ENCODE data around the gene LRRC18.

Gene LRRC18

DNA sequence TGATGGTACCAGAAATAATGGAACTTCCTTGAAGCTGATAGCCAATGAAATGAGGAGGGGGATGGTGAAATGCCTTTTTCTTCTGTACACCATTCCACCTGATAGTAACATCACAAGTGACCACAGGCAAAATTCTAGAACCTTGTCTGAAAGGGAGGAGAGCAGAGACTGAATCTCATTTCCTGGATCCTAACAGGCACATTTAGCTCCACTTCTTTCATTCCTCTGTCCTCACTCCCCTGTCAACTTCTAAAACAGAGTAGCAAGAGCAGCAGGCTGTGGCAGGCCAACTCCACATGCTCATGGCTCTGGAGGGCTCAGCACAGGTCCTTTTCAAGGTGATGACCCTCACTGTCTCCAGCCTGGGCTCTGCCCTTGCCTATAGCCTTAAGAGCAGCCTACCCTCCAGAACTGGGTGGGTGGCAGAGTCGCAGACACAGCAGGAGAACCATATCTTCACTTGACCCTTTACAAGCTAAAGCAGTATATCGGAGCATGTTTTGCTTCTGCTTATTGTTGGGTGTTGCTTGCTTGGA lies at the start of gene LRRC18:
Gene LRRC18, minus strand, starts transcription at position 51 of the 536 bp plus-strand sequence. CDS start 25,685 bp downstream, outside the sequence.
- no peaks in the 10 kb centered on the region for H3K27me3 Mint-ChIP-seq
- no peak within 1 kb of the TSS for H3K27ac Mint-ChIP-seq
- H3K9me3 Mint-ChIP-seq (ENCODE audit: low read depth) = no peaks in the 10 kb centered on the region
- no peaks in the 10 kb centered on the region for H3K36me3 Mint-ChIP-seq
- no peak within 1 kb of the TSS for H3K4me3 Mint-ChIP-seq
- no peaks in the 10 kb centered on the region for H3K4me1 Mint-ChIP-seq (ENCODE audit: low read depth)

DNA sequence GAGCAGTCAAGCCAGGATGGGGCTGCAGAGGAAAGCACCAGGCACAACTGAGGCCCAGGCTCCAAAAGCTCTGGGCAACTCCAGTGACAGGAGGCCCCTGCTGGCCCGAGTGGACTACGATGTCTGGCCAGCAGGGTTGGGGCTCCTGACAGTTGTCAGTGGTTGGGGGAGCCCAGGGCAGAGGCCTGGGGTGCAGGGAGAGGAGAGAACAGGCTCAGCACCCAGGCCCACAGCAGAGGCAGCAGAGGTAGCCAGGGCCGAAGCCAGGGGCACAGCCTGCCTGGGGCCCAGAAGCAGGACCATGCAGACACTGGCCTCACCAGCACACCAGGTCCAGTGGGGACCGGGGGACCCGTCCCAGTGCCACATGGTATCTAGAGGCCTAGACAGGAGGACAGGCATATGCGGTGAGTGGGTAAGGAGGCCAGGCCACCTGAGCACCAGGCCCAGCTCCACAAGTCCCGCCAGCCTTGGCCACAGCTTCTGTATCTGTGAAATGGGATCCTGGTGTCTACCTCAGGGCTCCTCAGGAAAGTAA lies 46.0 kb upstream of the LRRC18 start:
- Mint-ChIP-seq H3K4me3 (no peak overlapping the region), H3K27ac (no peak overlapping the region), H3K27me3 (no peaks in the 10 kb centered on the region)

DNA sequence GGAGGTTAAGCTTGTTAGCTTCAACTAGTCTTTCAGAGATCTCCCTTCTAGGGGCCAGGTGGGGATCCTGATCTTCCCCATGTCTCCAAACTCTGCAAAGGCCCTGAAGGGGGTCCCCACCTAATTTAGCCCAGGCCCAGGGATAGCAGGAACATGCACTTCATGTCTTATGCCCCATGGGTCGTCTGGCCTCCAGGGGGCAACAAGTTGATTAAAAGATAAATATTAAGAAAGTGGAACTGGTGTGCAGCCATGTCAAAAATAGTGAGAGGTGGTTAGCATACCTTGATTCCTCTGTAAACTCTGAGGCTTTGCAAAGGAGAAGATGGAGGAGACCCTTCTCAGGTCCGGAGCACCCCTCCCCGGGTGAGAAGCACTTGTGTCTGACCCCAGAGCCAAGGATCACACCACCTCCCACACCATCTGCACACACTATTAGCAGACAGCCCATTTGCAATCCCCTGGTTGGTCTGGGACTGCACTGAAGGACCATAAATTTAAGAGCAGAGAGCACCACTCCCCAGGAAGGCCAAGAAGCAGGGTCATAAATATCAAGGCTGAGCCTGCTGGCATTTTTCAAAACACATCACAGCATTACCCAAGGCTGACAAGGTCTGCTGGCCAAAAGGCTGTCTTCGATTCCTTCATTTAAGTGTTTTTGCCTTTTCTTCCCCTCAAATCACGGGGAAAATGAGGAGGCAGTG lies 44.2 kb upstream of the LRRC18 start:
- H3K27ac Mint-ChIP-seq = no peak overlapping the region
- H3K27me3 Mint-ChIP-seq = no peaks in the 10 kb centered on the region
- no peaks in the 10 kb centered on the region for H3K36me3 Mint-ChIP-seq
- H3K4me1 Mint-ChIP-seq (ENCODE audit: low read depth) = no peaks in the 10 kb centered on the region
- no peaks in the 10 kb centered on the region for H3K9me3 Mint-ChIP-seq (ENCODE audit: low read depth)
- H3K4me3 Mint-ChIP-seq = no peak overlapping the region

More for the DNA sequence above, 46.0 kb upstream of the LRRC18 start:
- no peaks in the 10 kb centered on the region for H3K36me3 Mint-ChIP-seq
- H3K9me3 Mint-ChIP-seq (ENCODE audit: low read depth) = no peaks in the 10 kb centered on the region
- H3K4me1 Mint-ChIP-seq (ENCODE audit: low read depth) = no peaks in the 10 kb centered on the region

DNA sequence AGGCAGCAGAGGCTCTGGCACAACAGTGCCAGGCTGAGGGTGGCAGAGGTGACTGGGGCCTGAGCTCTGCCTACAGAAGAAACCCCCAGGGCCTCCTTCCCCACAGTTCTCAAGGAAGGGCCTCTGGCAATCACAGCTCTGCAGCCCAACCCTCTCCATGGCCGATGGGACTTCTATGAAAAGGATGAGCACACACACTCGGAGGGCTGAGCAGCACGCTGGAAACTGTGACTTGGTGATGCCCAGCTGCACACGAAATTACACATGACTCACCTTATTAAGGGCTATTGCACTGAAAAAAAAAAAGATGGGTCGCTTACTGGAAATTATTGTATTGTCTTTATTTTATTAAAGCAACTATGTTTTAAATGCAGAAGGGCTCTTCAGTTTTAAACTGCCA lies 42.9 kb upstream of the LRRC18 start:
- H3K4me3 Mint-ChIP-seq = no peak overlapping the region

DNA sequence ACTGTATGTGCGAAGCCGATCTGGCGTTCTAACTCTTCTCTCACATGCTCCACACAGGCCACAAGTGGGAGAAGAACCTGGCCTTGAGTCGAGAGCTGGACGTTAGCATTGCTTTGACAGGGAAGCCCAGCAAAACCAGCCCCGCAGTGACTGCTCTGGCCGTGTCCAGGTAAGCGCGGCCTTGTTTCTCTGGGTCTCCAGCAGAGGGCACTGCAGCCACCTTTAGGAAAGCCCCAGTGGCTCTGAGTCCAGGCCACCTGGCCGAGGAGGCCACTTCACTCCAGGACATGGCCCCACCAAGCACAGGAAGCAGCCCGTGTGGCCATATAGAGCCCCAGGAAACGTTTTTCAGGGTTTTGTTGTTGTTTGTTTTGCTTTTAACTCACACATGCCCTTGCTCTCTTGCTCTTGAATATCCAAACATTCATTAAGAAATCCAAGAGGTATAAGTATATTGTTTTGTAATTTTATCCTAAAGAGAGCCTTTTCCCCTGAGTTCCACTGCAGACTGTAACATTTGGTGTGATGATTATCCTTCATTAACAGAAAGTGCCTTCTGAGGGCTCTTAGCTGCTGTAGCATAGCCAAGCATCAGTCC lies 41.8 kb upstream of the LRRC18 start:
- H3K36me3 Mint-ChIP-seq = no peaks in the 10 kb centered on the region

More for the DNA sequence above, 42.9 kb upstream of the LRRC18 start:
- no peaks in the 10 kb centered on the region for H3K4me1 Mint-ChIP-seq (ENCODE audit: low read depth)
- H3K36me3 Mint-ChIP-seq = no peaks in the 10 kb centered on the region
- H3K9me3 Mint-ChIP-seq (ENCODE audit: low read depth) = no peaks in the 10 kb centered on the region
- H3K27ac Mint-ChIP-seq = no peak overlapping the region
- H3K27me3 Mint-ChIP-seq = no peaks in the 10 kb centered on the region

DNA sequence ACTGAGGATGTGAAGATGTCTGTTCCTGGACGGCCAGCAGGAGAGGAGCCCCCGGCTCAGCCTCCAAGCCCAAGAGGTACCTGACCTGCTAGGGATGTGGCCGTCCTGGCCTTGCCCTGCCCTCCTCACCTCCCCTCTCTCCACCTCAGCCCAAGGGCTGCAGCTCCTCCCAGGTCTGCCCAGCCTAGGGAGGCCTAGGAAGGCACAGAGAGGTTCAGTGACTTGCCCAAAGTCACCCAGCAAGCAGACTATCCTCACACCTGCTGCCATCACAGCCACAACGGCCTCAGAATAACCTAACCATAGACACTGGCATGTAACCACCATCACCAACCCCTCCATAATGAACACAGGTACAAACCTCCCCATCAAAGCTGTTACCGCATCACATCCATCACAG lies 38.7 kb upstream of the LRRC18 start:
- no peaks in the 10 kb centered on the region for H3K9me3 Mint-ChIP-seq (ENCODE audit: low read depth)
- H3K36me3 Mint-ChIP-seq = no peaks in the 10 kb centered on the region
- no peak overlapping the region for H3K4me3 Mint-ChIP-seq
- H3K4me1 Mint-ChIP-seq (ENCODE audit: low read depth) = no peaks in the 10 kb centered on the region
- H3K27me3 Mint-ChIP-seq = no peaks in the 10 kb centered on the region
- no peak overlapping the region for H3K27ac Mint-ChIP-seq

More for the DNA sequence above, 41.8 kb upstream of the LRRC18 start:
- no peak overlapping the region for H3K27ac Mint-ChIP-seq
- no peaks in the 10 kb centered on the region for H3K9me3 Mint-ChIP-seq (ENCODE audit: low read depth)
- H3K4me1 Mint-ChIP-seq (ENCODE audit: low read depth) = no peaks in the 10 kb centered on the region
- no peaks in the 10 kb centered on the region for H3K27me3 Mint-ChIP-seq
- H3K4me3 Mint-ChIP-seq = no peak overlapping the region

GRCh38 chr10:48976196-48976595 lies 36.6 kb upstream of the LRRC18 start:
- peaks cover 2% of the 10 kb centered on the region for H3K27me3 Mint-ChIP-seq
- H3K9me3 Mint-ChIP-seq (ENCODE audit: low read depth) = no peaks in the 10 kb centered on the region
- no peak overlapping the region for H3K27ac Mint-ChIP-seq
- no peaks in the 10 kb centered on the region for H3K36me3 Mint-ChIP-seq
- no peaks in the 10 kb centered on the region for H3K4me1 Mint-ChIP-seq (ENCODE audit: low read depth)
- no peak overlapping the region for H3K4me3 Mint-ChIP-seq

DNA sequence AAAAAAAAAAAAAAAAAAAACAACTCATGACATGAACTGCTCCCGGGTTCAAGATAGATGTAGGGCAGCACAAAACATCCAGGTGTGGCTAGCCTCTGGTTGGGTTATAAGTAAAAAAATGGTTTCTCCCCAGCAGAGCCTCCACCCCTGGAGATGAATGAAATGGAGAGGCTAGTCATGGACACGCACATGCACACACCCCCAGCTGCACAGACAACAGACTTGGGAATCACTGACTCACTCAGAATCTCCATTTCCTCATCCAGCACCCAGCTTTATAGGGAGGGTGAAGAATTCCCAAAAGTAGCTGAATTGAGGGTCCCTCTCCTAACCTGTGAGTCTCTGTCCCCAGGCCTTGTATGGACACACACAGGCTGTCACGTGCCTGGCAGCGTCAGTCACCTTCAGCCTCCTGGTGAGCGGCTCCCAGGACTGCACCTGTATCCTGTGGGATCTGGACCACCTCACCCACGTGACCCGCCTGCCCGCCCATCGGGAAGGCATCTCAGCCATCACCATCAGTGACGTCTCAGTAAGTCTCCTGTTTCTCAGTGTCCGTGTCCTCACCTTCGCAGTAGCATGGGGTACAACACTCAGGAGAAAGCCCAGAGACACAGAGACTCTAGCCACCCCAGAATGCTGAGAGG lies 35.0 kb upstream of the LRRC18 start:
- Mint-ChIP-seq H3K36me3 (no peaks in the 10 kb centered on the region), H3K9me3 (ENCODE audit: low read depth) (no peaks in the 10 kb centered on the region)

GRCh38 chr10:48973065-48973464 lies 33.4 kb upstream of the LRRC18 start:
- Mint-ChIP-seq H3K4me3 (no peak overlapping the region), H3K27ac (no peak overlapping the region), H3K36me3 (no peaks in the 10 kb centered on the region), H3K9me3 (ENCODE audit: low read depth) (no peaks in the 10 kb centered on the region), H3K27me3 (peaks cover 2% of the 10 kb centered on the region), H3K4me1 (ENCODE audit: low read depth) (no peaks in the 10 kb centered on the region)

More for the DNA sequence above, 35.0 kb upstream of the LRRC18 start:
- Mint-ChIP-seq H3K27ac (no peak overlapping the region), H3K27me3 (peaks cover 2% of the 10 kb centered on the region), H3K4me1 (ENCODE audit: low read depth) (no peaks in the 10 kb centered on the region), H3K4me3 (no peak overlapping the region)

GRCh38 chr10:48970654-48971053 lies 31.0 kb upstream of the LRRC18 start:
- Mint-ChIP-seq H3K27me3 (peaks cover 2% of the 10 kb centered on the region), H3K9me3 (ENCODE audit: low read depth) (no peaks in the 10 kb centered on the region), H3K4me3 (no peak overlapping the region), H3K27ac (no peak overlapping the region), H3K36me3 (no peaks in the 10 kb centered on the region), H3K4me1 (ENCODE audit: low read depth) (no peaks in the 10 kb centered on the region)

GRCh38 chr10:48970046-48970445 lies 30.4 kb upstream of the LRRC18 start:
- Mint-ChIP-seq H3K36me3 (no peaks in the 10 kb centered on the region), H3K27ac (no peak overlapping the region), H3K4me1 (ENCODE audit: low read depth) (no peaks in the 10 kb centered on the region), H3K9me3 (ENCODE audit: low read depth) (no peaks in the 10 kb centered on the region), H3K27me3 (peaks cover 2% of the 10 kb centered on the region), H3K4me3 (no peak overlapping the region)

DNA sequence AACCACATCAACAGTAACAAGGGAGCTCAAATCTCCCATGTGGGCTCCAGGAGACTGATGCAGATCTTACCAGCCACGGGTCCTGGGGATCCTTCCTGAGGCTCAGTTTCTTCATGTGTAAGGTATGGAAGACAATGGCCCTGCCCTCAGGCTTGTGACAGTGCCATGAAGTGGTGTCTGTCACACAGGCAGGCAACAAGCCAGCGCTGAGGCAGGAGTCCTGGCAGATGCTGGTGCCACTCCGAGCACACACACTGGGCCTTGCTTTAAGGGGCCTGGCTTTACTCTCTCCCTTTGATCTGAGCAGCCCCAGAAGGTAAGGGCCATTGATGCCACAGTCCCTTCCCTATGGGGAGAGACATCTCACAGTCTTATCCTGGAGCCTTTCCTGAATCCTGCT lies 28.4 kb upstream of the LRRC18 start:
- Mint-ChIP-seq H3K27me3 (peaks cover under 1% of the 10 kb centered on the region), H3K9me3 (ENCODE audit: low read depth) (no peaks in the 10 kb centered on the region), H3K4me3 (no peak overlapping the region), H3K27ac (no peak overlapping the region), H3K36me3 (no peaks in the 10 kb centered on the region), H3K4me1 (ENCODE audit: low read depth) (no peaks in the 10 kb centered on the region)

DNA sequence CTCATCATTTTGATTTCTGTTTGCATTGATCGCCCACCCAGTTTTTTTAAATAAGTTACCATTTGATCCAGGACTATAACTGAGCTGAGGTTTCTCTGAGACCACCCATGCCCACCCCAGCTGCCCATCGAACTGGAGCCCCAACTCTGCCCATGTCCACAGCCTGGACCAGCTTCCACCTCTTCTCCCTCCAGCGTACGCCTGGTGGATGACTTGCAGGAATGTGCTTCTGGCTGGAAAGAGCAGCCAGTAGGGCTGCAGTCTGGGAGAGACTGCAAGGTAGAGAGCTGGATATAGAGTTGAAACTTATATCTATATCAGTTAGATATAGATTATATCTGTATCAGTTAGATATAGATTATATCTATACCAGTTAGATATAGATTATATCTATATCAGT lies 25.8 kb upstream of the LRRC18 start:
- Mint-ChIP-seq H3K27me3 (no peaks in the 10 kb centered on the region), H3K4me1 (ENCODE audit: low read depth) (no peaks in the 10 kb centered on the region), H3K9me3 (ENCODE audit: low read depth) (no peaks in the 10 kb centered on the region), H3K27ac (no peak overlapping the region), H3K4me3 (no peak overlapping the region), H3K36me3 (no peaks in the 10 kb centered on the region)

DNA sequence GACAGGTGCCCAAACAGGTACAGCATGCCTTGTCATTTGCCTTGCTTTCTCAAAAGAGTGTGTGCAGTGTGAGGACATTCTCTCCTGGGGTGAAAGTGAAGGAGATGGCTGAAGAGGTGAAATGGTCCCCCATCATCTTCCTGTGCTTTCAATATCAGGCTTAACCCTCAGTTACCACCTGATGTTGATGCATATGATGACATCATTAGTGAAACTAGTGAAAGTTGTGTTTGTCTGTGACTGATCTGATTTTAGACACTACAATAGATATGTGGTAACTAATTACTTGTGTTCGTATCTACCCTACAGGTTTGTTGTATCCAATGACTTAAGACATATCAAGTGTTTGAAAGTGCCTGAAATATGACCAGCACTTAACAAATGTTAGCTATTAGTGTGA lies 24.4 kb upstream of the LRRC18 start:
- Mint-ChIP-seq H3K27me3 (no peaks in the 10 kb centered on the region), H3K27ac (no peak overlapping the region), H3K36me3 (no peaks in the 10 kb centered on the region), H3K9me3 (ENCODE audit: low read depth) (no peaks in the 10 kb centered on the region), H3K4me3 (no peak overlapping the region), H3K4me1 (ENCODE audit: low read depth) (no peaks in the 10 kb centered on the region)

GRCh38 chr10:48958598-48959190 lies 19.1 kb upstream of the LRRC18 start:
- no peaks in the 10 kb centered on the region for H3K9me3 Mint-ChIP-seq (ENCODE audit: low read depth)
- H3K27ac Mint-ChIP-seq = no peak overlapping the region
- no peaks in the 10 kb centered on the region for H3K27me3 Mint-ChIP-seq
- H3K4me1 Mint-ChIP-seq (ENCODE audit: low read depth) = no peaks in the 10 kb centered on the region
- H3K4me3 Mint-ChIP-seq = no peak overlapping the region
- no peaks in the 10 kb centered on the region for H3K36me3 Mint-ChIP-seq
